SK-N-SH (cell line): ENCODE results near the gene MID2. TPM values are rescaled to one million over a fixed set of nuclear protein-coding genes. Genes with fewer than 3 reads are reported as not detected.

Source experiments
- CTCF ChIA-PET: fragments of 300-600, 350-600 bp; formaldehyde crosslinking; extraction: SDS; loops from one replicate; lab custom pipeline; 2021; lab: Yijun Ruan, JAX
- POLR2A ChIA-PET: fragments of 350-600 bp; sonication (Branson Sonifier 250); formaldehyde crosslinking; extraction: SDS; loops from one replicate; lab custom pipeline; 2020; ENCODE audit warnings: antibody characterized with exemption, inconsistent platforms; lab: Yijun Ruan, JAX
- DNase-seq: peaks from one replicate; pipeline ENCODE4 v3.0.0; 2012
- H2AFZ ChIP-seq: fragments of 200-600 bp; sonication (generic); 2 replicates; pipeline ENCODE4 v1.8.1; 2016; ENCODE audit warnings: antibody characterized with exemption, mild to moderate bottlenecking, low read depth
- H3F3A ChIP-seq: fragments of 200-600 bp; sonication (generic); replicated peaks from 2 replicates; pipeline ENCODE3; 2016; ENCODE audit warnings: antibody characterized with exemption, mild to moderate bottlenecking; ENCODE audit not compliant: insufficient read depth
- H3K27ac ChIP-seq, 2 experiments: fragments of 200-500 bp in 1 of 2; fragments of 200-600 bp in 1 of 2; sonication (Bioruptor generic) in 1 of 2; sonication (generic), shearing (Covaris generic) in 1 of 2; 2 replicates each; pipeline versions ENCODE4 v1.5.1 to v1.6.1; 2014 to 2016; ENCODE audit warnings: low read depth in 2 of 2, inconsistent platforms in 1 of 2, low read length in 1 of 2, mild to moderate bottlenecking in 1 of 2, mixed read lengths in 1 of 2
- H3K27me3 ChIP-seq: fragments of 200-600 bp; sonication (generic), shearing (Covaris generic); 2 replicates; pipeline ENCODE4 v1.6.1; 2016; ENCODE audit warnings: mixed run types; ENCODE audit not compliant: insufficient read depth
- H3K36me3 ChIP-seq, 2 experiments: fragments of 200-500 bp in 1 of 2; fragments of 200-600 bp in 1 of 2; sonication (Bioruptor generic) in 1 of 2; sonication (generic) in 1 of 2; replicated peaks in 1 of 2; 2 replicates each; pipeline versions ENCODE3 to v1.5.1; 2014 to 2016; ENCODE audit warnings: low read length in 1 of 2, mild to moderate bottlenecking in 1 of 2; ENCODE audit not compliant: insufficient read depth in 2 of 2, control insufficient read depth in 1 of 2
- H3K4me1 ChIP-seq, 2 experiments: fragments of 200-500 bp in 1 of 2; fragments of 200-600 bp in 1 of 2; sonication (Bioruptor generic) in 1 of 2; sonication (generic), shearing (Covaris generic) in 1 of 2; 2 replicates each; pipeline versions ENCODE4 v1.5.1 to v1.6.1; 2014 to 2016; ENCODE audit warnings: low read depth in 1 of 2, low read length in 1 of 2, mixed run types in 1 of 2; ENCODE audit not compliant: insufficient read depth in 2 of 2, control insufficient read depth in 1 of 2
- H3K4me2 ChIP-seq: fragments of 200-600 bp; sonication (generic), shearing (Covaris generic); 2 replicates; pipeline ENCODE4 v1.6.1; 2017; ENCODE audit warnings: mixed run types
- H3K4me3 ChIP-seq, 2 experiments: fragments of 200-500 bp in 1 of 2; fragments of 200-600 bp in 1 of 2; sonication (Bioruptor generic) in 1 of 2; sonication (generic), shearing (Covaris generic) in 1 of 2; 2 replicates each; pipeline versions ENCODE4 v1.5.1 to v1.8.1; 2014 to 2016; ENCODE audit warnings: low read depth in 2 of 2, inconsistent platforms in 1 of 2, low read length in 1 of 2, mild to moderate bottlenecking in 1 of 2, mixed read lengths in 1 of 2, moderate library complexity in 1 of 2
- H3K79me2 ChIP-seq: fragments of 200-600 bp; sonication (generic); 2 replicates; pipeline ENCODE4 v1.8.1; 2017; ENCODE audit warnings: mild to moderate bottlenecking; ENCODE audit not compliant: insufficient read depth
- H3K9ac ChIP-seq: fragments of 200-600 bp; sonication (generic); 2 replicates; pipeline ENCODE4 v1.6.1; 2017; ENCODE audit warnings: mixed run types
- H3K9me2 ChIP-seq: fragments of 200-600 bp; sonication (generic); 2 replicates; pipeline ENCODE4 v1.6.1; 2017; ENCODE audit warnings: mixed run types
- H3K9me3 ChIP-seq: fragments of 200-600 bp; sonication (generic); 2 replicates; pipeline ENCODE4 v1.6.1; 2017; ENCODE audit warnings: mixed run types, mild to moderate bottlenecking, moderate library complexity
- H4K20me1 ChIP-seq: fragments of 200-600 bp; sonication (generic); 2 replicates; pipeline ENCODE4 v1.6.1; 2017; ENCODE audit warnings: mild to moderate bottlenecking, mixed run types; ENCODE audit not compliant: insufficient read depth
- EZH2phosphoT487 ChIP-seq: fragments of 200-600 bp; sonication (generic); IDR thresholded peaks from 2 replicates; pipeline ENCODE4 v1.6.1; 2017; ENCODE audit warnings: low read depth, mixed run types, mild to moderate bottlenecking, antibody characterized with exemption, moderate library complexity, borderline replicate concordance
- FOXM1 ChIP-seq: IDR thresholded peaks from 2 replicates; pipeline ENCODE4 v1.4.0; 2012; ENCODE audit warnings: low read depth, mild to moderate bottlenecking
- GABPA ChIP-seq: IDR thresholded peaks from 2 replicates; pipeline ENCODE4 v1.4.0; 2012; ENCODE audit warnings: low read depth, mild to moderate bottlenecking
- NFIC ChIP-seq: IDR thresholded peaks from 2 replicates; pipeline ENCODE4 v1.4.0; 2012; ENCODE audit warnings: borderline replicate concordance
- TCF12 ChIP-seq: IDR thresholded peaks from 2 replicates; pipeline ENCODE4 v1.4.0; 2012
- USF2 ChIP-seq: fragments of 150-350 bp; IDR thresholded peaks from 2 replicates; pipeline ENCODE4 v1.6.1; 2017; ENCODE audit warnings: antibody characterized with exemption, low read length, low read depth, borderline replicate concordance
- YY1 ChIP-seq: IDR thresholded peaks from 2 replicates; pipeline ENCODE4 v1.4.0; 2012; ENCODE audit warnings: low read depth, mild to moderate bottlenecking
- WGBS: methylation state at CpG from one replicate; pipeline ENCODE4 v1.1.6; 2017; ENCODE audit warnings: low lambda C conversion rate; 5-methylcytosine and 5-hydroxymethylcytosine counted together
- polyA plus RNA-seq, 3 experiments: library from polyadenylated mRNA; depleted of rRNA; stranded (reverse); fragments of >200 nt; gene quantifications; 2 replicates each; pipeline ENCODE4 v1.2.3, GENCODE V29; 2012
- small RNA-seq, 7 experiments: library from RNA; depleted of rRNA; stranded (forward); fragments of <200 nt; gene quantifications; one replicate each; pipeline ENCODE3, GENCODE V24; 2012
- TF ChIP-seq, protein P1 (sequence below): fragments of 200-600 bp; sonication (generic); IDR thresholded peaks from 2 replicates; pipeline ENCODE4 v1.6.1; 2017; ENCODE audit warnings: antibody characterized with exemption, mild to moderate bottlenecking, moderate library complexity

The MID2 gene
- polyA plus RNA-seq, 1 of the 3 experiments (the other 2 are of a cell fraction) = 0.16 TPM

- no peak for DNase-seq
- H3K9me3 ChIP-seq = no peaks in the 10 kb centered on the region
- no peak overlapping the region for H3K4me2 ChIP-seq
- peaks cover 9% of the 10 kb centered on the region; the same call in 1 of the 2 replicates for H3K27me3 ChIP-seq
- no peak for TF ChIP-seq FOXM1
- TF ChIP-seq GABPA = no peak
- no peak for TF ChIP-seq NFIC
- TF ChIP-seq EZH2phosphoT487 = no peak
- no peak for TF ChIP-seq YY1
- TF ChIP-seq, protein P1, sequence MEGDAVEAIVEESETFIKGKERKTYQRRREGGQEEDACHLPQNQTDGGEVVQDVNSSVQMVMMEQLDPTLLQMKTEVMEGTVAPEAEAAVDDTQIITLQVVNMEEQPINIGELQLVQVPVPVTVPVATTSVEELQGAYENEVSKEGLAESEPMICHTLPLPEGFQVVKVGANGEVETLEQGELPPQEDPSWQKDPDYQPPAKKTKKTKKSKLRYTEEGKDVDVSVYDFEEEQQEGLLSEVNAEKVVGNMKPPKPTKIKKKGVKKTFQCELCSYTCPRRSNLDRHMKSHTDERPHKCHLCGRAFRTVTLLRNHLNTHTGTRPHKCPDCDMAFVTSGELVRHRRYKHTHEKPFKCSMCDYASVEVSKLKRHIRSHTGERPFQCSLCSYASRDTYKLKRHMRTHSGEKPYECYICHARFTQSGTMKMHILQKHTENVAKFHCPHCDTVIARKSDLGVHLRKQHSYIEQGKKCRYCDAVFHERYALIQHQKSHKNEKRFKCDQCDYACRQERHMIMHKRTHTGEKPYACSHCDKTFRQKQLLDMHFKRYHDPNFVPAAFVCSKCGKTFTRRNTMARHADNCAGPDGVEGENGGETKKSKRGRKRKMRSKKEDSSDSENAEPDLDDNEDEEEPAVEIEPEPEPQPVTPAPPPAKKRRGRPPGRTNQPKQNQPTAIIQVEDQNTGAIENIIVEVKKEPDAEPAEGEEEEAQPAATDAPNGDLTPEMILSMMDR = no peak
- ChIA-PET CTCF (no interaction called here), POLR2A (no interaction called here)
- H3F3A ChIP-seq = no peaks in the 10 kb centered on the region
- H3K36me3 ChIP-seq = no peaks in the 10 kb centered on the region
- 3% methylated on average over 2 of the region's 2 CpGs for WGBS
- no peak overlapping the region for H3K27ac ChIP-seq
- no peak overlapping the region for H3K4me3 ChIP-seq
- no peaks in the 10 kb centered on the region for H3K9me2 ChIP-seq
- H2AFZ ChIP-seq = no peak overlapping the region
- no peaks in the 10 kb centered on the region for H3K79me2 ChIP-seq
- no peak overlapping the region for H3K9ac ChIP-seq
- H4K20me1 ChIP-seq = no peaks in the 10 kb centered on the region
- no peaks in the 10 kb centered on the region for H3K4me1 ChIP-seq
Observed at GRCh38 chrX:107970073-107970472, 144.4 kb downstream of the MID2 start.

- Histone ChIP-seq H3K4me3 (no peak overlapping the region), H3K79me2 (no peaks in the 10 kb centered on the region), H3F3A (no peaks in the 10 kb centered on the region), H3K36me3 (no peaks in the 10 kb centered on the region), H4K20me1 (no peaks in the 10 kb centered on the region), H3K9me2 (no peaks in the 10 kb centered on the region), H3K9ac (no peak overlapping the region), H3K27me3 (peaks cover 9% of the 10 kb centered on the region; the same call in 1 of the 2 replicates), H3K9me3 (no peaks in the 10 kb centered on the region), H3K27ac (no peak overlapping the region), H2AFZ (no peak overlapping the region), H3K4me2 (no peak overlapping the region), H3K4me1 (no peaks in the 10 kb centered on the region)
- ChIA-PET CTCF (no interaction called here), POLR2A (no interaction called here)
- no peak for DNase-seq
- TF ChIP-seq USF2 (no peak), YY1 (no peak), TCF12 (no peak), NFIC (no peak)
- 15% methylated on average over 3 of the region's 3 CpGs for WGBS
Observed at GRCh38 chrX:107971636-107972035, 146.0 kb downstream of the MID2 start.

Small RNA genes within 50 kb of the gene (small RNA-seq; reads per million reads assigned to genes)
- 0 reads per million in 7 experiments for gene RF00019

Other genes with a start within 250 kb of the MID2 start
- 42.3 and 64.9 TPM in 2 replicates for gene PRPS1, start 197.4 kb upstream of the MID2 start, polyA plus RNA-seq (2012; rRNA removed)
- 9.2 and 10.4 TPM in 2 replicates for gene TSC22D3, start 50.1 kb upstream of the MID2 start, polyA plus RNA-seq (2012; rRNA removed)
- not detected in 2 replicates for gene NCBP2L, start 48.1 kb upstream of the MID2 start, polyA plus RNA-seq (2012; rRNA removed)
- gene TEX13B, start 156.5 kb downstream of the MID2 start, polyA plus RNA-seq (2012; rRNA removed) = not detected in 2 replicates
- gene VSIG1, start 219.2 kb downstream of the MID2 start, polyA plus RNA-seq (2012; rRNA removed) = not detected in 2 replicates